Measurements from ENCODE around the gene MECP2.

DNA sequence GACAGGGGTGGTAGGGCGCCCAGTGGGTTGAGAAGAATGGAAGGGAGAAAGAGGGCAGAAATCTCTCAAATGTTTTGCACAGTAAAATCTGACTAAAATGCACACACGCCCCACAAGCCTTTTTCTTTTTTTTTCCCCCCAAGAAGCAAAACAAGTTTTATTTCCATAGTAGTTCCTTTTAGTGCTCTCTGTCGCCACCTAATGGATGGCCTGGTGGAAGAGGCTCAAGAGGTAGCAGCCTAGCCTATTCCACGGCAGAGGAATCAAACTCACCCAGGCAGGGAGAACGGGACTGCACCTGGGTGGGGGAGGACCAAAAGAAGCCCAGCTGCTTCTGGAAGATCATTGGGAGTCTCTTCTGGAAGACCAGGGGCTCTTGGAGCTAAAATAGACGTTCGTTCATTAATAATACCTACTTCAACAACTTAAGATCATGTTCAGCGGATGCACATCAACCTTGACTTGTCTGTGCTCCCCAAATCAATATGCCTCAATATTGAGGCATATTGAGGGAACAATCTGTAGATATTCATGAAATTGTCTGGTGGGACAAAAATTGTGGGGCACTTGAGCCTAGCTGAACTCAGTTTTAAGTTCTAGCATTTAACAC lies 46.2 kb downstream of the MECP2 start:
- TF ChIP-seq CTCF (conservative IDR thresholded peaks at IDR 0.05; ENCODE audit: low read depth, low read length) (peak; percentile 74), EZH2 (IDR thresholded peaks at IDR 0.05; ENCODE audit: low read length, unreplicated experiment) (no peak), EZH2phosphoT487 (IDR thresholded peaks at IDR 0.05; ENCODE audit: borderline replicate concordance, low read length) (no peak)

Data from PC-3 (cell line).